Caco-2 (cell line): ENCODE measurements around the gene SAMD4B. TPM values are rescaled to one million over a fixed set of nuclear protein-coding genes. Genes with fewer than 3 reads are reported as not detected.
"Not testable (repeated sequence)": the region's sequence is repeated elsewhere in the genome, so short reads cannot be mapped to it uniquely, and the experiment has no call there.

ENCODE experiments used
- BruUV-seq: library from RNA; stranded (reverse); fragments of 400-500 nt; replicated peaks from 2 replicates; lab custom pipeline; 2021; lab: Mats Ljungman, UMichigan
- CTCF ChIA-PET: fragments of 300-600 bp; sonication (Branson Sonifier 250); formaldehyde crosslinking; loops from one replicate; lab custom pipeline; 2022; ENCODE audit warnings: antibody characterized with exemption; lab: Charles Lee
- POLR2A ChIA-PET: fragments of 300-600 bp; sonication (Branson Sonifier 250); formaldehyde crosslinking; loops from one replicate; lab custom pipeline; 2022; ENCODE audit warnings: antibody characterized with exemption; lab: Charles Lee
- DNase-seq, 2 experiments: peaks; one replicate each; pipeline versions ENCODE4 v3.0.0 to v3.0.0-alpha.2; 2020 to 2022
- H3K27me3 ChIP-seq: replicated peaks from 2 replicates; pipeline ENCODE4 v1.6.0; 2011; ENCODE audit warnings: low read length; ENCODE audit not compliant: control insufficient read depth, insufficient read depth
- H3K36me3 ChIP-seq: 2 replicates; pipeline ENCODE4 v1.5.1; 2011; ENCODE audit warnings: low read length; ENCODE audit not compliant: control insufficient read depth, insufficient read depth
- H3K4me1 ChIP-seq: fragments of 250-450 bp; sonication (Bioruptor Pico); 2 replicates; pipeline ENCODE4 v1.5.1; 2020; ENCODE audit warnings: mild to moderate bottlenecking
- H3K4me3 ChIP-seq: 2 replicates; pipeline ENCODE4 v1.5.1; 2011; ENCODE audit warnings: low read depth, mild to moderate bottlenecking, control low read depth, low read length
- H3K9me3 ChIP-seq: fragments of 250-450 bp; sonication (Bioruptor Pico); 2 replicates; pipeline ENCODE4 v1.5.1; 2020; ENCODE audit warnings: mild to moderate bottlenecking, moderate library complexity
- H3K27ac Mint-ChIP-seq: one replicate; pipeline ENCODE4 v1.8.0; 2022; ENCODE audit warnings: mixed read lengths; ENCODE audit not compliant: unreplicated experiment
- H3K27me3 Mint-ChIP-seq: one replicate; pipeline ENCODE4 v1.8.0; 2022; ENCODE audit warnings: mixed read lengths; ENCODE audit not compliant: insufficient read depth, unreplicated experiment
- H3K36me3 Mint-ChIP-seq: one replicate; pipeline ENCODE4 v1.8.0; 2022; ENCODE audit warnings: mild to moderate bottlenecking, mixed read lengths; ENCODE audit not compliant: insufficient read depth, unreplicated experiment
- H3K4me1 Mint-ChIP-seq: one replicate; pipeline ENCODE4 v1.8.0; 2022; ENCODE audit warnings: low read depth, mixed read lengths; ENCODE audit not compliant: unreplicated experiment
- H3K4me3 Mint-ChIP-seq: one replicate; pipeline ENCODE4 v1.8.0; 2022; ENCODE audit warnings: mild to moderate bottlenecking, moderate library complexity, mixed read lengths; ENCODE audit not compliant: unreplicated experiment
- H3K9me3 Mint-ChIP-seq: one replicate; pipeline ENCODE4 v1.8.0; 2022; ENCODE audit warnings: mixed read lengths; ENCODE audit not compliant: unreplicated experiment
- intact Hi-C: fragments of 100-400 bp; cut with micrococcal nuclease; formaldehyde crosslinking; loops from one replicate; pipeline ENCODE4 v1.10.0; 2022; ENCODE audit not compliant: unreplicated experiment
- total RNA-seq: library from RNA; stranded (reverse); gene quantifications from 2 replicates; pipeline ENCODE4 v1.2.3, GENCODE V29; 2022
- TF ChIP-seq, protein P1 (sequence below), 2 experiments: fragments of 200-600 bp in 1 of 2; IDR thresholded peaks; 1 replicate in 1 of 2; 2 replicates in 1 of 2; pipeline versions ENCODE4 v1.5.1 to v1.8.0; 2011 to 2022; ENCODE audit warnings: antibody characterized with exemption in 1 of 2, control low read depth in 1 of 2, inconsistent platforms in 1 of 2, low read depth in 1 of 2, low read length in 1 of 2, mild to moderate bottlenecking in 1 of 2, moderate library complexity in 1 of 2; ENCODE audit not compliant: insufficient read depth in 1 of 2, severe bottlenecking in 1 of 2, unreplicated experiment in 1 of 2

Gene SAMD4B
- total RNA-seq, 1 experiment from 2014 or later = 132 TPM

DNA sequence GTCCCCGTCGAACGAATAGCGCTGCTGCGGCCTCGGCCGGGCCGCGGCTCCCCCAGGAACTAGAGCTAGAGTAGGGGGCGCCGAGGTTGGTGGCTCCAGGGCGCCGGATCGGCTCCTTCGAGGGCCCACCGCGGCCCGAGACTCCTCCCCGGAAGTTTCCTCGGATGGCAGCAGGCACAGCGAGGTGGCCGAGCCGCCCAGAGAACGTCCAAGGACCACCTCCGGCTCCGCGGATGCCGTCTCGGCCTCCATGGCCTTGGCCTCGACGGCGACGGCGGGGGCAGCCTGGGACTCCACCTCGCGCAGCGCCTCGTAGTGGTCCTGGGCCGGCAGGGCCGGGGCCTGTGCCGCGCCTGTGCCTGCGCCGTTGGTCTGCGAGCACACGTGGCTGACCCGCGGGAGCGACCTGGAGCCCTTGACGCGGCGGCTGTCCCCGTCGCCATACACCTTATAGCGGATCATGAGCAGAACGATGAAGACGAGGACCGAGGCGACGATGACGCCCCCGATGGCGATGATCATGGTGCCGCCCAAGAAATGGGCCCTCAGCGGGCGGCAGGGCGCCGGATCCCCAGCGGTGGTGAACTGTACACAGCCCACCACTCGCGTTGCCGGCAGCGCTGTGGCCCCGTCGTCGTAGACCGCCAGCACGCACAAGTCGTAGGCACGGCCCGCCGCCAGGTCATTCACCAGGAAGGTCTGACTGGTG is 34.2 kb upstream of the SAMD4B start:
- peak overlapping the region; percentile 65 for H3K4me3 ChIP-seq
- Mint-ChIP-seq H3K4me1 (peaks cover 56% of the 10 kb centered on the region), H3K4me3 (peak overlapping the region; percentile 86)

DNA sequence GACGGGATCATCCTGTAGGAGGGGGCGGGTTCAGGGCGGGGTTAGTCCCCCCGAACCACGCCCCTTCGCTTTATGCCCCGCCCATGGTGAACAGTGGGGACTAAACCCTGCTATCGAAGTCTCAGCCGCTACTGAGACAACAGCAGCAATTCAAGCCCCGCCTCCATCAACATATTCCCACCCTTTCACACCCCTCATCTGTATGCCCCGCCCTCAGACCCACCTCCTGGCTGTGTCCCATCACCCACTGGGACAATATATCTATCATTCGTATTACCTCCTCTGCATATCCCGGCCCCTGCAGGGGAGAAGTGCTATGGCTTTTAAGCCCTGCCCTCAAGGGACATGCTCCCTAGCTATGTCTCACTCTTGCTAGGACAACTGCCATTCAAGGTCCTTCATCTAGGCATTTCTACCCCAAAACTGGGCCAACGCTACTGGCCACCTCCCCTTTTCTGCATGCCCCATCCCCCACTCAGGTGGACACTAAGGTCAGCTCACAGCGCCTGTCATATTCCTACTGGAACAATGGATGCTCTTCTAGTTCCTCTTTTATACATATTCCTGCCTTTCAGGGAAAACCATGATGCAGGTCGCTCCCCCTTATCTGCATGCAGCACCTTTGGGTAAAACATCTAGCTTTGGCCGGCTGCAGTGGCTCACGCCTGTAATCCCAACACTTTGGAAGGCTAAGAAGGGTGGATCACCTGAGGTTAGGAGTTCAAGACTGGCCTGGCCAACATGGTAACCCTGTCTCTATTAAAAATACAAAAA is 33.5 kb upstream of the SAMD4B start:
- Mint-ChIP-seq H3K9me3 (no peaks in the 10 kb centered on the region), H3K27me3 (no peaks in the 10 kb centered on the region), H3K4me1 (peaks cover 48% of the 10 kb centered on the region), H3K36me3 (peaks cover 76% of the 10 kb centered on the region), H3K27ac (peak overlapping the region; percentile 60), H3K4me3 (peak overlapping the region; percentile 86)
- TF ChIP-seq, protein P1, sequence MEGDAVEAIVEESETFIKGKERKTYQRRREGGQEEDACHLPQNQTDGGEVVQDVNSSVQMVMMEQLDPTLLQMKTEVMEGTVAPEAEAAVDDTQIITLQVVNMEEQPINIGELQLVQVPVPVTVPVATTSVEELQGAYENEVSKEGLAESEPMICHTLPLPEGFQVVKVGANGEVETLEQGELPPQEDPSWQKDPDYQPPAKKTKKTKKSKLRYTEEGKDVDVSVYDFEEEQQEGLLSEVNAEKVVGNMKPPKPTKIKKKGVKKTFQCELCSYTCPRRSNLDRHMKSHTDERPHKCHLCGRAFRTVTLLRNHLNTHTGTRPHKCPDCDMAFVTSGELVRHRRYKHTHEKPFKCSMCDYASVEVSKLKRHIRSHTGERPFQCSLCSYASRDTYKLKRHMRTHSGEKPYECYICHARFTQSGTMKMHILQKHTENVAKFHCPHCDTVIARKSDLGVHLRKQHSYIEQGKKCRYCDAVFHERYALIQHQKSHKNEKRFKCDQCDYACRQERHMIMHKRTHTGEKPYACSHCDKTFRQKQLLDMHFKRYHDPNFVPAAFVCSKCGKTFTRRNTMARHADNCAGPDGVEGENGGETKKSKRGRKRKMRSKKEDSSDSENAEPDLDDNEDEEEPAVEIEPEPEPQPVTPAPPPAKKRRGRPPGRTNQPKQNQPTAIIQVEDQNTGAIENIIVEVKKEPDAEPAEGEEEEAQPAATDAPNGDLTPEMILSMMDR (IDR thresholded peaks at IDR 0.05; ENCODE audit: insufficient read depth in 1 of 2, low read depth in 1 of 2, low read length in 1 of 2, severe bottlenecking in 1 of 2, unreplicated experiment in 1 of 2) = no peak
- peak overlapping the region; percentile 65 for H3K4me3 ChIP-seq
- peak; percentile 88 to 95 for DNase-seq
- POLR2A ChIA-PET = interaction anchor here (0.6 kb wide), 1 partner anchor 57 kb away, joined by 6 read pairs; no protein-coding TSS in a partner anchor
- H3K27me3 ChIP-seq = no peaks in the 10 kb centered on the region
- no peaks in the 10 kb centered on the region; the same call in 1 of the 2 replicates for H3K36me3 ChIP-seq
- CTCF ChIA-PET = interaction anchor here (0.7 kb wide), 1 partner anchor 111 kb away, joined by 9 read pairs; no protein-coding TSS in a partner anchor
- H3K9me3 ChIP-seq = no peaks in the 10 kb centered on the region
- H3K4me1 ChIP-seq = peaks cover 49% of the 10 kb centered on the region
- intact Hi-C loops = loop anchor here (1.0 to 2.0 kb wide), 2 partner anchors 12 to 58 kb away; partner anchors contain the start of gene LRFN1
- no TSS peak for BruUV-seq

More for the DNA sequence above, 34.2 kb upstream of the SAMD4B start:
- Histone ChIP-seq H3K4me1 (peaks cover 54% of the 10 kb centered on the region), H3K27me3 (no peaks in the 10 kb centered on the region), H3K9me3 (no peaks in the 10 kb centered on the region), H3K36me3 (no peaks in the 10 kb centered on the region; the same call in 1 of the 2 replicates)
- ChIA-PET POLR2A (interaction anchor here (0.7 kb wide), 1 partner anchor 33 kb away, joined by 4 read pairs; no protein-coding TSS in a partner anchor), CTCF (no interaction called here)
- intact Hi-C loops = loop anchor here (1.0 to 2.0 kb wide), 2 partner anchors 12 to 57 kb away; partner anchors contain the start of gene LRFN1
- no peaks in the 10 kb centered on the region for H3K9me3 Mint-ChIP-seq
- peak in 1 of 2 experiments; percentile 73 for DNase-seq
- H3K36me3 Mint-ChIP-seq = peaks cover 77% of the 10 kb centered on the region
- H3K27me3 Mint-ChIP-seq = no peaks in the 10 kb centered on the region
- peak overlapping the region; percentile 60 for H3K27ac Mint-ChIP-seq
- TF ChIP-seq, protein P1 (IDR thresholded peaks at IDR 0.05; ENCODE audit: insufficient read depth in 1 of 2, low read depth in 1 of 2, low read length in 1 of 2, severe bottlenecking in 1 of 2, unreplicated experiment in 1 of 2) = peak in 1 of 2 experiments; percentile 19
- BruUV-seq = TSS peak; percentile 19

DNA sequence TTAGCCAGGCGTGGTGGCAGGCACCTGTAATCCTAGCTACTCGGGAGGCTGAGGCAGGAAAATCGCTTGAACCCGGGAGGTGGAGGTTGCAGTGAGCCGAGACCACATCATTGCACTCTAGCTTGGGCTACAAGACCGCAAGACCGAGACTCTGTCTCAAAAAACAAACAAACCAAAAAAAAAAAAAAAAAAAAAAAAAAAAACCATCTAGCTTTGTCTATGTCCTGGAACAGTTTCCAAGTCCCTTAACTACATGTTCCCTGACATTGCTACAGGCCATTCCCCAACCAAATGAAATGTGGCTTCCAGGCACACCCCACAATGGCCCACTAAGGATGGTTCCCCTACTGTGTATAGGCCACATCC is 32.9 kb upstream of the SAMD4B start:
- not testable (repeated sequence) for BruUV-seq

More for the DNA sequence above, 32.9 kb upstream of the SAMD4B start:
- H3K9me3 Mint-ChIP-seq, H3K4me3 Mint-ChIP-seq, H3K27ac Mint-ChIP-seq, H3K27me3 Mint-ChIP-seq, H3K9me3 ChIP-seq, H3K4me3 ChIP-seq, H3K36me3 ChIP-seq, H3K27me3 ChIP-seq, DNase-seq: not testable (repeated sequence)
- Mint-ChIP-seq H3K4me1 (peaks cover 43% of the 10 kb centered on the region), H3K36me3 (peaks cover 81% of the 10 kb centered on the region)
- ChIA-PET POLR2A (interaction anchor here (0.6 kb wide), 1 partner anchor 57 kb away, joined by 6 read pairs; no protein-coding TSS in a partner anchor), CTCF (interaction anchor here (0.7 kb wide), 1 partner anchor 110 kb away, joined by 9 read pairs; no protein-coding TSS in a partner anchor)
- intact Hi-C loops = loop anchor here (2.0 kb wide), 1 partner anchor 58 kb away; no protein-coding TSS in a partner anchor
- H3K4me1 ChIP-seq = peaks cover 43% of the 10 kb centered on the region
